Measurements from ENCODE around the gene KIF1A. TPM values are rescaled to one million over a fixed set of nuclear protein-coding genes. Genes with fewer than 3 reads are reported as not detected.
A peak's percentile ranks its signal among the peaks of the same experiment; 100 is the strongest.

The KIF1A gene
- total RNA-seq, 4 donors from 2014 or later = 1.2 to 6.9 (median 4.1) TPM

DNA sequence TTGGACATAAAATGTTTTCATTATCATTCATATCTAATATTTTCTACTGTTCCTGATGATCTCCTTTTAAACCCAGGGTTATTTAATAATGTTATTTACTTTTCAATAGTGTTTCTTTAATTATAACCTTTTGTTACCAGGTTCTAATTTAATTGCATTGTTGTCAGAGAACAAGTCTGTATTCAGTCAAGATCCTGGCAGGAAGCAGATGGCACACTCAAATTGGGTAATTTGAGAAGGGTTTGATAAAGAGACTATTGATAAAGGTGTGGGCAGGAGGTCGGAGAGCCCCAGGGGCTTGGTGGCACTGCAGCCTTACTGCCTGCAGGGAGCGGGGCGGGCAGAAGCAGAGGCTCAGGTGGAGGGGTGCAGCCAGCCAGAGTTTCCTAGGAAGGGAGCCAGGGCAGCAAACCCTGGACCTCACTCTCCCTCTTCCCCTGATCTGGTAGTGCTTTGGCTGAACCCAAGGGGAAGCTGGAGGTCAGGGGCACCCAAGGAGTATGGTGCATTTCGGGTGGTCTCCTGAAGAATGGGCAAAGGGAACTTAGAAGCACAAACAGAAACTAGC, 2.3 kb upstream of the KIF1A start:
- H3K4me3 ChIP-seq (replicated peaks in 1 of 3) = no peak overlapping the region
- H3K36me3 ChIP-seq = no peaks in the 10 kb centered on the region
- TF ChIP-seq POLR2A (IDR thresholded peaks at IDR 0.05) = no peak
- TF ChIP-seq, protein P1, sequence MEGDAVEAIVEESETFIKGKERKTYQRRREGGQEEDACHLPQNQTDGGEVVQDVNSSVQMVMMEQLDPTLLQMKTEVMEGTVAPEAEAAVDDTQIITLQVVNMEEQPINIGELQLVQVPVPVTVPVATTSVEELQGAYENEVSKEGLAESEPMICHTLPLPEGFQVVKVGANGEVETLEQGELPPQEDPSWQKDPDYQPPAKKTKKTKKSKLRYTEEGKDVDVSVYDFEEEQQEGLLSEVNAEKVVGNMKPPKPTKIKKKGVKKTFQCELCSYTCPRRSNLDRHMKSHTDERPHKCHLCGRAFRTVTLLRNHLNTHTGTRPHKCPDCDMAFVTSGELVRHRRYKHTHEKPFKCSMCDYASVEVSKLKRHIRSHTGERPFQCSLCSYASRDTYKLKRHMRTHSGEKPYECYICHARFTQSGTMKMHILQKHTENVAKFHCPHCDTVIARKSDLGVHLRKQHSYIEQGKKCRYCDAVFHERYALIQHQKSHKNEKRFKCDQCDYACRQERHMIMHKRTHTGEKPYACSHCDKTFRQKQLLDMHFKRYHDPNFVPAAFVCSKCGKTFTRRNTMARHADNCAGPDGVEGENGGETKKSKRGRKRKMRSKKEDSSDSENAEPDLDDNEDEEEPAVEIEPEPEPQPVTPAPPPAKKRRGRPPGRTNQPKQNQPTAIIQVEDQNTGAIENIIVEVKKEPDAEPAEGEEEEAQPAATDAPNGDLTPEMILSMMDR (IDR thresholded peaks at IDR 0.05) = no peak
- no peak for DNase-seq
- WGBS, 2 donors = 88 to 89% methylated on average over 4 of the region's 4 CpGs
- H3K4me1 ChIP-seq = peaks cover 6 to 22% of the 10 kb centered on the region in 2 donors
- no peaks in the 10 kb centered on the region for H3K9me3 ChIP-seq
- intact Hi-C loops (cut with DNase I) = no loop called here
- no peak overlapping the region for H3K27ac ChIP-seq
- peaks cover 17% of the 10 kb centered on the region for H3K27me3 ChIP-seq

DNA sequence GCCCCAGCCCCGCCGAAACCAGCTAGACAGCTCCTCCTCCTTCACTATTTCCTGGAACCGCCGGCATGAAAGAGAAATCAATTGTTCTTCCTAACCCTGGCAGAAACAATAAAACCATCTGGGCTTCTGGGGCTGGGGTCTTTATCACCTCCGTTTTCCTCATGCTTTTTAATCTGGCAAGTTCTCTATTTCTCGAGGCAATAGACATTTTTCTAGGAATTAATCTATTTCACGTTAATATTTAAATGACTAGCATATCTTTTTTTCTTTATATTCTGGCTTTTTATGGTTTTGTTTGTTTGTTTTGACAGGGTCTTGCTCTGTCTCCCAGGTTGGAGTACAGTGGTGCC, 1.4 kb upstream of the KIF1A start:
- Histone ChIP-seq H3K4me3 (replicated peaks in 1 of 3) (no peak overlapping the region), H3K27me3 (peaks cover 15% of the 10 kb centered on the region), H3K9me3 (no peaks in the 10 kb centered on the region), H3K4me1 (peaks cover 6 to 22% of the 10 kb centered on the region in 2 donors), H3K27ac (no peak overlapping the region), H3K36me3 (no peaks in the 10 kb centered on the region)
- no peak for DNase-seq
- intact Hi-C loops (cut with DNase I) = no loop called here
- 26 to 28% methylated on average over 7 of the region's 7 CpGs for WGBS, 2 donors
- TF ChIP-seq, protein P1 (IDR thresholded peaks at IDR 0.05) = no peak
- TF ChIP-seq POLR2A (IDR thresholded peaks at IDR 0.05) = no peak

DNA sequence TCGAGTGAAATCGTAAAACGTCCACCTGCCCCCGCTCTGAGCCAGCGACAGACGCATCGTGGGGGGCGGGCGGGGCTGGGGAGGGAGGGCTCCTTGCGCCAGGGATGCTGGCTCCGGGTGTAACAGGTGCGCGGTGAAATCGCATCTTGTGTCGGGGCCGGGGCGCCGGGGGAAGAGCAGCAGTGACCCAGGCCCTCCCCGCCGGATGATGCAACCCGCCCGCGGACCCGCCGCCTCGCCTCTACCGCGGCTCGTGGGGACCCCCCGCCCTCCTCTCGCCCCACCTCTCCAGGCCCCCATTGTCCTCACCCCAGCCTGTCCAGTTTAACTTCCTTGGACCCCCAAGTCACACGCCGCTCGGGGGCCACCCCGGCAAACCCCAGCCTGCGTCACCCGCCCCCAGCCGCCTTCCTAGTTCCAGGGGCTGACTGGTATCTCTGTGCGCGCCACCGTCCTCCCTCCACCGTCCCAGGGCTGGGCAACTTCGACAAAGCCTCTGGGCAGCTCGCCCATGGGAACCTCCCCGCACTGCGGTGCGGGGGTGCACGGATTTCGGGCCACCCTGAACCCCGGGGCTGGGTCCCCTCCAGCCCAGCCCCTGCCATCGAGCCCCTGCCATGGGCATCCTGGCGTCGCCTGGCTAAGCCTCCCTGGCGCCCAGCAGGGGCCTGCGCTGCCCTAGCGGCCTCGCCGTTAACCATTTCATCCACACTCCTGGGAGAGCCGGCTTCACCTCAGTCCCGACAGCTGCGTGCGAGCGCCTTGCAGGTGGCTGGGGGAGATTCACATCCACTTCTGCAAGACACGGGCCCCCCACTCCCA, 799 bp upstream of the KIF1A start:
- TF ChIP-seq, protein P1 (IDR thresholded peaks at IDR 0.05) = no peak
- TF ChIP-seq POLR2A (IDR thresholded peaks at IDR 0.05) = no peak
- peak overlapping the region in 1 of 3 donors; percentile 17 for H3K4me3 ChIP-seq (replicated peaks in 1 of 3)

DNA sequence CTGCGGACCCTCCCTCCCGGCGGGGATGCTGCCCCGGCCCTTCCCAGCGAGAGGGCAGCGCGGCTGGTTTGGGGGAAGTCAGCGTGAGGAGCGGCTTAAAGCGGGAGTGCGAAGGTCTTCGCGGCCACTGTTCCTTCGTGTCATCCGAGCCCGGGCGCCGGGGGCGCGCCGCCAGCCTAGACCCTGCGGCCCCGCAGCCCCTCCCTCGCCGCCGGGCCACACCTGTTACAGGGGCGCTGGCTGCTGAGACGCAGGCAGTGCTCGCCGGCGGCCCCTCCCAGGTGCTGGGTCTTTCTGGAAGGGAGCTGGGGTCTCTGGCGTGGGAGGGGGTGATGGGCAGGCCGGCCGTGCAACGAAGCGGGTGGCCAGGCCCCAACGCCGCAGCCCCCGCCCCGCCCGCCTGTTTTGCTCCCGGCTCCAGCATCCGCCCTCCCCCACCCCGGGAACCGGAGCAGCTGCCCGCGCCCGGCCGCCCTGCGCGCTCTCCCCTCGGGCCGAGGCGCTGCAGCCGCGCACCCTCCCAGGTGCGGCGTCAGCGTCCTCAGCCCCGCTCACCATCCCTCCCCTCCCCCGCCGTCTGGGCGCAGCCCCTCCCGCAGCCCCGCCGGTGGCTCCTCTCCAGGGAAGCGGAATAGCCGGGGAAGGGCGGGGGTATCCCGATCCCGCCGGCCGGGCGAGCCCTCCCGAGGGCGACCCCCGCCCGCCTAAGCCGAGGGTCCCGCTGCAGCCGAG, 727 bp downstream of the KIF1A start:
- TF ChIP-seq, protein P1 (IDR thresholded peaks at IDR 0.05) = no peak
- no peak for TF ChIP-seq POLR2A (IDR thresholded peaks at IDR 0.05)
- Histone ChIP-seq H3K4me1 (peaks cover 6 to 22% of the 10 kb centered on the region in 2 donors), H3K27me3 (peaks cover 12% of the 10 kb centered on the region), H3K27ac (no peak overlapping the region), H3K4me3 (replicated peaks in 1 of 3) (no peak overlapping the region), H3K9me3 (no peaks in the 10 kb centered on the region), H3K36me3 (no peaks in the 10 kb centered on the region)
- 0 to 3% methylated on average over 3 to 6 of the region's 81 CpGs for WGBS, 2 donors
- no peak for DNase-seq
- intact Hi-C loops (cut with DNase I) = no loop called here

More for the DNA sequence above, 799 bp upstream of the KIF1A start:
- Histone ChIP-seq H3K9me3 (no peaks in the 10 kb centered on the region), H3K27me3 (peaks cover 12% of the 10 kb centered on the region), H3K36me3 (no peaks in the 10 kb centered on the region), H3K27ac (no peak overlapping the region), H3K4me1 (peaks cover 6 to 22% of the 10 kb centered on the region in 2 donors)
- intact Hi-C loops (cut with DNase I) = no loop called here
- no peak for DNase-seq
- 1 to 2% methylated on average over 26 to 35 of the region's 64 CpGs for WGBS, 2 donors
